GM21367 (cell line): ENCODE results near the gene OGN.

ENCODE experiments used
- ATAC-seq: cut with Tn5 transposase; IDR thresholded peaks from one replicate; pipeline ENCODE4 v1.9.1; 2021; ENCODE audit not compliant: unreplicated experiment

OGN gene

GRCh38 chr9:92405818-92406217, 1.4 kb upstream of the OGN start:
- ATAC-seq, result no peak

GRCh38 chr9:92402826-92403745, 1.3 kb downstream of the OGN start:
- ATAC-seq, result no peak

GRCh38 chr9:92402360-92402759, 2.0 kb downstream of the OGN start:
- ATAC-seq, result no peak

- no peak for ATAC-seq
Observed at GRCh38 chr9:92397853-92398252, 6.5 kb downstream of the OGN start.

GRCh38 chr9:92395617-92396016, 8.8 kb downstream of the OGN start:
- ATAC-seq, result no peak

- no peak for ATAC-seq
Observed at GRCh38 chr9:92393686-92394085, 10.7 kb downstream of the OGN start.

- ATAC-seq, result no peak
Observed at GRCh38 chr9:92392690-92393089, 11.7 kb downstream of the OGN start.

- ATAC-seq, result no peak
Observed at GRCh38 chr9:92385953-92386352, 18.4 kb downstream of the OGN start.

GRCh38 chr9:92385477-92385876, 18.9 kb downstream of the OGN start:
- no peak for ATAC-seq

GRCh38 chr9:92385001-92385400, 19.4 kb downstream of the OGN start:
- ATAC-seq, result no peak

- ATAC-seq, result no peak
Observed at GRCh38 chr9:92384375-92384774, 20.0 kb downstream of the OGN start.

- ATAC-seq, result no peak
Observed at GRCh38 chr9:92381775-92382174, 22.6 kb downstream of the OGN start.

GRCh38 chr9:92380603-92381002, 23.8 kb downstream of the OGN start:
- ATAC-seq, result no peak

GRCh38 chr9:92378865-92379560, 25.4 kb downstream of the OGN start:
- no peak for ATAC-seq

- ATAC-seq, result no peak
Observed at GRCh38 chr9:92377876-92378275, 26.5 kb downstream of the OGN start.

- no peak for ATAC-seq
Observed at GRCh38 chr9:92373167-92373566, 31.2 kb downstream of the OGN start.

- no peak for ATAC-seq
Observed at GRCh38 chr9:92369075-92369474, 35.3 kb downstream of the OGN start.

GRCh38 chr9:92360083-92360482, 44.3 kb downstream of the OGN start:
- ATAC-seq, result no peak

GRCh38 chr9:92359394-92359995, 44.9 kb downstream of the OGN start:
- no peak for ATAC-seq

GRCh38 chr9:92353051-92353450, 51.3 kb downstream of the OGN start:
- ATAC-seq, result no peak

GRCh38 chr9:92350740-92351133, 53.6 kb downstream of the OGN start:
- no peak for ATAC-seq
